ENCODE data around the gene ASB4. TPM values are rescaled to one million over a fixed set of nuclear protein-coding genes. Genes with fewer than 3 reads are reported as not detected.

The ASB4 gene
- total RNA-seq, 2 donors from 2014 or later = 0.14 TPM; not detected in 1

GRCh38 chr7:95534796-95535195 is 49.1 kb downstream of the ASB4 start:
- Histone ChIP-seq H3K4me1 (ENCODE audit: control insufficient read depth in 1 of 2, low read depth in 2 of 2) (no peaks in the 10 kb centered on the region), H3K27ac (no peak overlapping the region), H3K9me3 (no peaks in the 10 kb centered on the region), H3K36me3 (no peaks in the 10 kb centered on the region), H3K27me3 (replicated peaks; ENCODE audit: insufficient read depth) (no peaks in the 10 kb centered on the region), H3K4me3 (no peak overlapping the region)
- TF ChIP-seq, protein P1, sequence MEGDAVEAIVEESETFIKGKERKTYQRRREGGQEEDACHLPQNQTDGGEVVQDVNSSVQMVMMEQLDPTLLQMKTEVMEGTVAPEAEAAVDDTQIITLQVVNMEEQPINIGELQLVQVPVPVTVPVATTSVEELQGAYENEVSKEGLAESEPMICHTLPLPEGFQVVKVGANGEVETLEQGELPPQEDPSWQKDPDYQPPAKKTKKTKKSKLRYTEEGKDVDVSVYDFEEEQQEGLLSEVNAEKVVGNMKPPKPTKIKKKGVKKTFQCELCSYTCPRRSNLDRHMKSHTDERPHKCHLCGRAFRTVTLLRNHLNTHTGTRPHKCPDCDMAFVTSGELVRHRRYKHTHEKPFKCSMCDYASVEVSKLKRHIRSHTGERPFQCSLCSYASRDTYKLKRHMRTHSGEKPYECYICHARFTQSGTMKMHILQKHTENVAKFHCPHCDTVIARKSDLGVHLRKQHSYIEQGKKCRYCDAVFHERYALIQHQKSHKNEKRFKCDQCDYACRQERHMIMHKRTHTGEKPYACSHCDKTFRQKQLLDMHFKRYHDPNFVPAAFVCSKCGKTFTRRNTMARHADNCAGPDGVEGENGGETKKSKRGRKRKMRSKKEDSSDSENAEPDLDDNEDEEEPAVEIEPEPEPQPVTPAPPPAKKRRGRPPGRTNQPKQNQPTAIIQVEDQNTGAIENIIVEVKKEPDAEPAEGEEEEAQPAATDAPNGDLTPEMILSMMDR (IDR thresholded peaks at IDR 0.05) = no peak
- no peak for DNase-seq (ENCODE audit: low spot score)
- no peak for ATAC-seq (ENCODE audit: insufficient number of reproducible peaks, low FRiP score, low read depth)

GRCh38 chr7:95535662-95536061 is 49.9 kb downstream of the ASB4 start:
- H3K9me3 ChIP-seq = no peaks in the 10 kb centered on the region
- no peaks in the 10 kb centered on the region for H3K4me1 ChIP-seq (ENCODE audit: control insufficient read depth in 1 of 2, low read depth in 2 of 2)
- no peaks in the 10 kb centered on the region for H3K27me3 ChIP-seq (replicated peaks; ENCODE audit: insufficient read depth)
- ATAC-seq (ENCODE audit: insufficient number of reproducible peaks, low FRiP score, low read depth) (no peak), DNase-seq (ENCODE audit: low spot score) (no peak)
- H3K4me3 ChIP-seq = no peak overlapping the region
- no peak overlapping the region for H3K27ac ChIP-seq
- TF ChIP-seq, protein P1 (IDR thresholded peaks at IDR 0.05) = no peak
- H3K36me3 ChIP-seq = no peaks in the 10 kb centered on the region

DNA sequence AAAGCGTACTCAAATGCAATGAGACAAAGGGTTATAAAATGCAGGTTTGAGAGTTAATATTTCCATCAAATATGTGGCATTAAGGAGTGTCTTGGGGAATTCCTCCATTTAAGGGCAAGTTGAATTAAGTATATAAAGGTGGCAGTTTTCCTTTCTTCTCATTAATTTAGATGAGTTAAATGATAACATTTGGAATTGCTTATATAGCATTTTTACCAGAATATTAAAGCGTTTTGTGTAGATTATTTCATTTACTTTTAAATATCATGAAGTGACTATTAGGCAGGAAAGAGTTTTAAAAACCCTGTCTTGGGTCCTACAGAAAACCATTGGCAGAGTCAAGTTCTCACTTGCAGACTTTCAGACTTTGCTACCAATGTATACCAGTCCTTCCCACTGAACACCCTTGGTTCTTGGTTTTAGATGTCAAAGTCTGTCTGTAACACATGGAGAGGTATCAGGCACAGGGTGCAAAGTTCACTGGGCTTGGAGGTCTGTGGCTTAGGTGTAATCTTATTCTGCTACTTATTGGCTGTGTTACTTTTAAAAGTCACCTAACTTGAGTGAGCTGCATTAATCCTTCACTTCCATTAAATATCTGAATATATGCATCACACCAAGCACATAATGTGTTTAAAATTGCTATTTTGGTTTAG is 51.0 kb downstream of the ASB4 start:
- no peak for ATAC-seq (ENCODE audit: insufficient number of reproducible peaks, low FRiP score, low read depth)
- DNase-seq (ENCODE audit: low spot score) = no peak
- no peaks in the 10 kb centered on the region for H3K9me3 ChIP-seq
- TF ChIP-seq, protein P1 (IDR thresholded peaks at IDR 0.05) = no peak
- H3K4me1 ChIP-seq (ENCODE audit: control insufficient read depth in 1 of 2, low read depth in 2 of 2) = no peaks in the 10 kb centered on the region
- no peaks in the 10 kb centered on the region for H3K27me3 ChIP-seq (replicated peaks; ENCODE audit: insufficient read depth)
- no peak overlapping the region for H3K4me3 ChIP-seq
- no peaks in the 10 kb centered on the region for H3K36me3 ChIP-seq
- no peak overlapping the region for H3K27ac ChIP-seq

- Histone ChIP-seq H3K4me3 (no peak overlapping the region), H3K27me3 (replicated peaks; ENCODE audit: insufficient read depth) (no peaks in the 10 kb centered on the region), H3K4me1 (ENCODE audit: control insufficient read depth in 1 of 2, low read depth in 2 of 2) (no peaks in the 10 kb centered on the region), H3K9me3 (no peaks in the 10 kb centered on the region), H3K36me3 (no peaks in the 10 kb centered on the region), H3K27ac (no peak overlapping the region)
- ATAC-seq (ENCODE audit: insufficient number of reproducible peaks, low FRiP score, low read depth) (no peak), DNase-seq (ENCODE audit: low spot score) (no peak)
- TF ChIP-seq, protein P1 (IDR thresholded peaks at IDR 0.05) = no peak
Observed at GRCh38 chr7:95537468-95537867, 51.7 kb downstream of the ASB4 start.

DNA sequence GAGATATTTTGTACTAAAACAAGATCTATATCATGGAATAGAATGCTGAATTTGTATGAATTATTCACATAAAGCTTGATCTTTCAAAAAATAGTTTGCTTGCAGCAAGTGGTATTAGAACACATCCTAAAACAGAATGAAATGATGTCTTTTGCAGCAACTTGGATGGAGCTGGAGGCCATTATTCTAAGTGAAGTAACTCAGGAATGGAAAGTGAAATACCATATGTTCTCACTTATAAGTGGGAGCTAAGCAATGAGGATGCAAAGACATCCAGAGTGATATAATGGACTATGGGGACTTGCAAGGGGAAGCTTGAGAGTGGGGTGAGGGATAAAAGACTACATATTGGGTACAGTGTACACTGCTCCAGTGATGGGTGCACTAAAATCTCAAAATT is 53.7 kb downstream of the ASB4 start:
- Histone ChIP-seq H3K4me1 (ENCODE audit: control insufficient read depth in 1 of 2, low read depth in 2 of 2) (no peaks in the 10 kb centered on the region), H3K9me3 (no peaks in the 10 kb centered on the region), H3K36me3 (no peaks in the 10 kb centered on the region), H3K4me3 (no peak overlapping the region), H3K27ac (no peak overlapping the region), H3K27me3 (replicated peaks; ENCODE audit: insufficient read depth) (no peaks in the 10 kb centered on the region)
- ATAC-seq (ENCODE audit: insufficient number of reproducible peaks, low FRiP score, low read depth) (no peak), DNase-seq (ENCODE audit: low spot score) (no peak)
- TF ChIP-seq, protein P1 (IDR thresholded peaks at IDR 0.05) = no peak
